H1 (cell line): ENCODE data around the gene ADIPOQ. TPM values are rescaled to one million over a fixed set of nuclear protein-coding genes. Genes with fewer than 3 reads are reported as not detected.

Source experiments
- CTCF ChIA-PET: fragments of 300-600 bp; sonication (Branson Sonifier 250); formaldehyde crosslinking; loops from one replicate; lab custom pipeline; 2021; ENCODE audit not compliant: partially characterized antibody; lab: Charles Lee
- POLR2A ChIA-PET: fragments of 300-600 bp; sonication (Branson Sonifier 250); formaldehyde crosslinking; loops from one replicate; lab custom pipeline; 2021; ENCODE audit warnings: inconsistent platforms; ENCODE audit not compliant: partially characterized antibody; lab: Charles Lee
- DNase-seq, 2 experiments: peaks; one replicate each; pipeline versions ENCODE4 v3.0.0 to v3.0.0-alpha.2; 2010 to 2022; ENCODE audit warnings: low spot score in 2 of 2, low read depth in 1 of 2, mixed read lengths in 1 of 2
- FAIRE-seq: peaks from 2 replicates; lab custom pipeline; 2011; peaks lifted over from hg19 to GRCh38; lab: Jason Lieb, UNC
- H2AFZ ChIP-seq: 2 replicates; pipeline ENCODE4 v1.8.1; 2012; ENCODE audit warnings: low read length, inconsistent platforms
- H2AK5ac ChIP-seq: 2 replicates; pipeline ENCODE4 v1.6.1; 2013; ENCODE audit warnings: low read depth, low read length
- H2BK120ac ChIP-seq: replicated peaks from 2 replicates; pipeline ENCODE3; 2013; ENCODE audit warnings: low read depth, low read length, inconsistent platforms
- H2BK12ac ChIP-seq: 2 replicates; pipeline ENCODE4 v1.6.1; 2013; ENCODE audit warnings: low read depth, low read length
- H2BK15ac ChIP-seq: 2 replicates; pipeline ENCODE4 v1.6.1; 2013; ENCODE audit warnings: low read length
- H2BK20ac ChIP-seq: 2 replicates; pipeline ENCODE4 v1.6.1; 2013; ENCODE audit warnings: low read length
- H2BK5ac ChIP-seq: 2 replicates; pipeline ENCODE4 v1.6.1; 2013; ENCODE audit warnings: low read depth, low read length
- H3K14ac ChIP-seq: 2 replicates; pipeline ENCODE4 v1.6.1; 2013; ENCODE audit warnings: inconsistent platforms; ENCODE audit not compliant: insufficient read length
- H3K18ac ChIP-seq: 2 replicates; pipeline ENCODE4 v1.6.1; 2013; ENCODE audit warnings: low read length; ENCODE audit errors: extremely low read depth
- H3K23ac ChIP-seq: 2 replicates; pipeline ENCODE4 v1.6.1; 2013; ENCODE audit warnings: inconsistent platforms; ENCODE audit not compliant: insufficient read length
- H3K23me2 ChIP-seq: 2 replicates; pipeline ENCODE4 v1.6.1; 2013; ENCODE audit warnings: low read depth, low read length
- H3K27ac ChIP-seq: 2 replicates; pipeline ENCODE4 v1.6.1; 2011; ENCODE audit warnings: low read depth, low read length, inconsistent platforms
- H3K27me3 ChIP-seq, 4 experiments: replicated peaks in 1 of 4; 1 replicate in 1 of 4; 2 replicates in 3 of 4; pipeline versions ENCODE4 v1.6.1 to v1.8.1; 2011 to 2013; ENCODE audit warnings: low read length in 3 of 4, mild to moderate bottlenecking in 3 of 4, inconsistent platforms in 2 of 4, mixed read lengths in 2 of 4, moderate library complexity in 1 of 4; ENCODE audit not compliant: control insufficient read depth in 3 of 4, insufficient read depth in 3 of 4; ENCODE audit errors: extremely low read depth in 1 of 4
- H3K36me3 ChIP-seq, 4 experiments: 2 replicates each; pipeline versions ENCODE4 v1.6.1 to v1.8.1; 2011 to 2013; ENCODE audit warnings: mild to moderate bottlenecking in 4 of 4, low read length in 3 of 4, moderate library complexity in 2 of 4, control low read depth in 1 of 4, inconsistent platforms in 1 of 4; ENCODE audit not compliant: insufficient read depth in 4 of 4, control insufficient read depth in 2 of 4
- H3K4ac ChIP-seq: replicated peaks from 2 replicates; pipeline ENCODE3; 2013; ENCODE audit warnings: low read length, low read depth, mixed read lengths, inconsistent platforms; ENCODE audit not compliant: insufficient read length
- H3K4me1 ChIP-seq, 4 experiments: replicated peaks in 1 of 4; 1 replicate in 1 of 4; 2 replicates in 3 of 4; pipeline versions ENCODE4 v1.6.1 to v1.8.1; 2011 to 2013; ENCODE audit warnings: low read length in 3 of 4, inconsistent platforms in 2 of 4, mixed read lengths in 1 of 4; ENCODE audit not compliant: insufficient read depth in 4 of 4, control insufficient read depth in 3 of 4
- H3K4me2 ChIP-seq, 2 experiments: 2 replicates each; pipeline versions ENCODE4 v1.6.1 to v1.8.1; 2011 to 2013; ENCODE audit warnings: low read depth in 2 of 2, low read length in 2 of 2, control low read depth in 1 of 2, inconsistent platforms in 1 of 2, mild to moderate bottlenecking in 1 of 2; ENCODE audit not compliant: insufficient read depth in 1 of 2
- H3K4me3 ChIP-seq, 4 experiments: fragments of 200-600, 300-600 bp in 1 of 4; sonication (generic), shearing (Covaris generic), sonication (Bioruptor Twin) in 1 of 4; 2 replicates each; pipeline versions ENCODE4 v1.5.1 to v1.8.1; 2011 to 2016; ENCODE audit warnings: low read length in 4 of 4, low read depth in 3 of 4, control low read depth in 2 of 4, inconsistent platforms in 2 of 4, mild to moderate bottlenecking in 2 of 4, mixed read lengths in 1 of 4, moderate library complexity in 1 of 4; ENCODE audit not compliant: insufficient read depth in 2 of 4; ENCODE audit errors: extremely low read depth in 1 of 4
- H3K56ac ChIP-seq: replicated peaks from 2 replicates; pipeline ENCODE3; 2013; ENCODE audit warnings: low read depth, mild to moderate bottlenecking, mixed read lengths, low read length, inconsistent platforms; ENCODE audit not compliant: insufficient read length
- H3K79me1 ChIP-seq: 2 replicates; pipeline ENCODE4 v1.6.1; 2013; ENCODE audit warnings: low read depth, low read length, control low read depth
- H3K79me2 ChIP-seq, 2 experiments: 2 replicates each; pipeline versions ENCODE4 v1.6.1 to v1.8.1; 2012 to 2013; ENCODE audit warnings: low read length in 2 of 2, mild to moderate bottlenecking in 2 of 2, inconsistent platforms in 1 of 2; ENCODE audit not compliant: insufficient read depth in 2 of 2, control insufficient read depth in 1 of 2
- H3K9ac ChIP-seq, 4 experiments: replicated peaks in 1 of 4; 1 replicate in 1 of 4; 2 replicates in 3 of 4; pipeline versions ENCODE4 v1.6.1 to v1.8.1; 2011 to 2013; ENCODE audit warnings: low read depth in 3 of 4, low read length in 3 of 4, control low read depth in 2 of 4, mild to moderate bottlenecking in 2 of 4, moderate library complexity in 2 of 4, inconsistent platforms in 1 of 4; ENCODE audit errors: extremely low read depth in 1 of 4
- H3K9me3 ChIP-seq, 2 experiments: 2 replicates each; pipeline versions ENCODE4 v1.6.1 to v1.8.1; 2012 to 2013; ENCODE audit warnings: mild to moderate bottlenecking in 2 of 2, moderate library complexity in 2 of 2, control low read depth in 1 of 2, inconsistent platforms in 1 of 2, low read depth in 1 of 2, low read length in 1 of 2, mixed read lengths in 1 of 2; ENCODE audit not compliant: insufficient read depth in 2 of 2
- H4K20me1 ChIP-seq, 2 experiments: replicated peaks in 1 of 2; 2 replicates each; pipeline versions ENCODE3 to v1.8.1; 2011 to 2013; ENCODE audit warnings: inconsistent platforms in 2 of 2, low read length in 2 of 2, mild to moderate bottlenecking in 1 of 2; ENCODE audit not compliant: insufficient read depth in 2 of 2, control insufficient read depth in 1 of 2
- H4K5ac ChIP-seq: 2 replicates; pipeline ENCODE4 v1.6.1; 2013; ENCODE audit warnings: low read length, low read depth, mixed read lengths, inconsistent platforms; ENCODE audit not compliant: insufficient read length
- H4K8ac ChIP-seq: 2 replicates; pipeline ENCODE4 v1.8.0; 2013; ENCODE audit warnings: mild to moderate bottlenecking, moderate library complexity, low read length, inconsistent platforms; ENCODE audit not compliant: insufficient read depth; ENCODE audit errors: extremely low read depth
- H4K91ac ChIP-seq: replicated peaks from 2 replicates; pipeline ENCODE3; 2013; ENCODE audit warnings: low read length, mixed read lengths, inconsistent platforms; ENCODE audit not compliant: insufficient read length
- KDM4A ChIP-seq: IDR thresholded peaks from one replicate; pipeline ENCODE4 v1.7.1; 2012; ENCODE audit warnings: low read depth, mild to moderate bottlenecking, moderate library complexity, low read length, inconsistent platforms; ENCODE audit not compliant: severe bottlenecking
- WGBS, 2 experiments: shearing (Covaris generic) in 1 of 2; methylation state at CpG; one replicate each; pipeline versions ENCODE4 v1.1.6 to v1.1.7; 2013 to 2015; ENCODE audit warnings: low lambda C conversion rate in 2 of 2, mixed read lengths in 2 of 2, inconsistent platforms in 1 of 2, low coverage in 1 of 2, missing lambda C conversion rate in 1 of 2; ENCODE audit not compliant: insufficient replicate concordance in 2 of 2, insufficient coverage in 1 of 2, insufficient read length in 1 of 2; ENCODE audit errors: extremely low coverage in 1 of 2, missing lambda C conversion rate in 1 of 2; 5-methylcytosine and 5-hydroxymethylcytosine counted together
- polyA plus RNA-seq, 7 experiments: library from polyadenylated mRNA; depleted of rRNA in 3 of 7; stranded (reverse) in 5 of 7; unstranded in 2 of 7; fragments of >200 nt in 5 of 7; fragments of 200-250 nt in 2 of 7; gene quantifications; 1 replicate in 5 of 7; 2 replicates in 1 of 7; 4 replicates in 1 of 7; pipeline versions ENCODE4 v1.2.1 to v1.2.3, GENCODE V29; 2011 to 2013; ENCODE audit warnings: missing spikeins in 2 of 7, mixed read lengths in 2 of 7
- total RNA-seq: library from RNA; stranded (reverse); fragmentation: NEBNext Ultra II Directional; extraction: Animal tissue kit (Norgen Biotek cat#: 25700); gene quantifications from 2 replicates; pipeline ENCODE4 v1.2.1, GENCODE V29; 2021

Gene ADIPOQ
- total and polyA plus RNA-seq, 2 of the 8 experiments (the other 6 are each of a cell fraction or from before 2014, with no cell fraction given), result not detected

DNA sequence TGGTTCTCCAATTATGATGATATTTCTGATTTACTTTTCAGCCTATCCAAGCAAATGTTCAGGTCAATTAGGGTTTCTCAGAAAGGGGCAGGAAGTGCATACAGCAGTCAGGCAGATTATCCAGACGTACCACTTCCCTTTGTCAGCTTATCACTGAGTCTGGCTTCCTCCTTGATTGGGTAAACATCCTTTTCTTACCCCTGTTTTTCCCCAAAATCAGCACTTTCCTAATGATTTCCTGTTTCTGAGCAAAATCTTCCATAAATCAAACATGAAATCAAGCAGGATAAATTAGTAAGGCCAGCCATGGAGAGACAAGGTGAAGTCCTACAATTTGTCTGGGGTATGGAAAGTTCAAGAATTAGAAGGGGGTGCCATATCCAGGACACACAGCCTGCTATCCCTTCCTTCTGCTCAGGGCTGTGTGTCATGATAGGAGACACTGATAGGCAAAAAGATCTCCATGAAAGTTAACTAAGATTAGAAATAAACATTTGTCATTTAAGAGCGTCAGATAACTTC, 29.0 kb downstream of the ADIPOQ start:
- Histone ChIP-seq H3K9me3 (peaks cover 0 to 10% of the 10 kb centered on the region in 2 experiments; a peak in 1 of 4 replicates), H3K79me1 (no peaks in the 10 kb centered on the region), H3K27ac (no peak overlapping the region), H2BK15ac (no peak overlapping the region), H2BK20ac (no peak overlapping the region), H3K23ac (no peak overlapping the region), H3K9ac (no peak overlapping the region), H2BK12ac (no peak overlapping the region), H4K8ac (no peak overlapping the region), H3K4me3 (no peak overlapping the region), H3K79me2 (no peaks in the 10 kb centered on the region), H3K23me2 (no peaks in the 10 kb centered on the region), H2AFZ (no peak overlapping the region), H2BK120ac (no peak overlapping the region), H4K91ac (no peak overlapping the region), H3K18ac (no peak overlapping the region), H2BK5ac (no peak overlapping the region), H4K20me1 (no peaks in the 10 kb centered on the region), H3K4me2 (no peak overlapping the region), H3K4me1 (no peaks in the 10 kb centered on the region), H3K36me3 (no peaks in the 10 kb centered on the region), H3K4ac (no peak overlapping the region), H4K5ac (no peak overlapping the region), H3K27me3 (peaks cover 0 to 1% (median 0%) of the 10 kb centered on the region in 4 experiments; a peak in 1 of 7 replicates), H3K14ac (no peak overlapping the region)
- POLR2A ChIA-PET, result no interaction called here
- CTCF ChIA-PET, result interaction anchor here (1.3 kb wide), 1 partner anchor 268 kb away, joined by 3 read pairs; the partner anchor contains the start of gene RPL39L
- no peak for DNase-seq
- no peak for FAIRE-seq
- WGBS, 2 experiments, result 96% methylated on average over 2 of the region's 2 CpGs; no CpG with 5 or more reads in 1 of the 2 experiments
- no peak for TF ChIP-seq KDM4A
- TF ChIP-seq, all 59 proteins: peak for 0
- Histone ChIP-seq H2AK5ac (no peak overlapping the region), H3K56ac (no peak overlapping the region)
